ENCODE data around the gene ANXA2. TPM values are rescaled to one million over a fixed set of nuclear protein-coding genes. Genes with fewer than 3 reads are reported as not detected.

ANXA2 gene
- total RNA-seq, 1 experiment from 2014 or later: 1,903 TPM

DNA sequence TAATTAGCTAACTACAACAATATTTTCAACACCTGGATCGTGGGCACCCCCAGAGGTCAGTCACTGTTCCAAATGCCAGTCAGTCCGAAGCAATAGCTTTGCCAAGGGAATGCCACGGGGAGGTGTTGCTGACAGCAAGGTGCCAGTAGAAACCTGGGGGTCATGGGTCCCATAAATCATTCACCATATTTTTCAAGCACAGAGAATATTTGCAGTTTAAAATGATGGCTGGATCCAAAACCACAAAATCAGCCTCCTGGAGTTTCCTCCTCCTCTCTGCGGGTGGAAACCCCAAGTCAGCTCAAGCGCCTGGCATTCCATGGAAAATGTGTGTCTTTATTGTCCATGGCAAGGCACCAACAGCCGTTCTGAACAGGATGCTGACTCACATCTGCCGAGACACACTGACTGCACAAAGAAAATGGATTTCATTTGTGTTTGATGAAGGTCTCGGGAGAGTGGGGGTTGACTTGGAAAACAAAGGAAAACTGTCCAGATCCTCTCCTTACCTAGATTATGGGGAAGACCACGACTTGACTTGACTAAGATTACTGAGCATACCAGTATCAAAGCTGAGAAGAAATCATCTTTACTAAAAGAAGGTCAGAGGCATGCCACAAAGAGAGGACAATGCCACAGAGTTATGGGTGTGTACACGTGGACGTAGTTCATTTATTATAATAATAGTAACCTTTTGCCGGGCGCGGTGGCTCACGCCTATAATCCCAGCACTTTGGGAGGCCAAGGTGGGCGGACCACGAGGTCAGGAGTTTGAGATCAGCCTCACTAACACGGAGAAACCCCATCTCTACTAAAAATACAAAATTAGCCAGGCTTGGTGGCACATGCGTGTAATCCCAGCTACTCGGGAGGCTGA lies 26.4 kb downstream of the ANXA2 start:
- intact Hi-C loops (cut with micrococcal nuclease; ENCODE audit: unreplicated experiment) (no loop called here), in situ Hi-C loops (cut with HindIII; ENCODE audit: low pct_unique_long_range_greater_than_20kb, low sequenced_read_pairs) (no loop called here)
- TF ChIP-seq TCF7L2 (IDR thresholded peaks at IDR 0.05; ENCODE audit: low read depth, low read length) (peak; percentile 91), SIN3A (IDR thresholded peaks at IDR 0.05; ENCODE audit: borderline replicate concordance, insufficient read depth, low read depth, low read length) (no peak; the same call in 1 of the 2 replicates), POLR2AphosphoS5 (IDR thresholded peaks at IDR 0.05; ENCODE audit: low read depth, low read length) (peak; percentile 88; the same call in 1 of the 2 replicates)
- TF ChIP-seq, protein P1, sequence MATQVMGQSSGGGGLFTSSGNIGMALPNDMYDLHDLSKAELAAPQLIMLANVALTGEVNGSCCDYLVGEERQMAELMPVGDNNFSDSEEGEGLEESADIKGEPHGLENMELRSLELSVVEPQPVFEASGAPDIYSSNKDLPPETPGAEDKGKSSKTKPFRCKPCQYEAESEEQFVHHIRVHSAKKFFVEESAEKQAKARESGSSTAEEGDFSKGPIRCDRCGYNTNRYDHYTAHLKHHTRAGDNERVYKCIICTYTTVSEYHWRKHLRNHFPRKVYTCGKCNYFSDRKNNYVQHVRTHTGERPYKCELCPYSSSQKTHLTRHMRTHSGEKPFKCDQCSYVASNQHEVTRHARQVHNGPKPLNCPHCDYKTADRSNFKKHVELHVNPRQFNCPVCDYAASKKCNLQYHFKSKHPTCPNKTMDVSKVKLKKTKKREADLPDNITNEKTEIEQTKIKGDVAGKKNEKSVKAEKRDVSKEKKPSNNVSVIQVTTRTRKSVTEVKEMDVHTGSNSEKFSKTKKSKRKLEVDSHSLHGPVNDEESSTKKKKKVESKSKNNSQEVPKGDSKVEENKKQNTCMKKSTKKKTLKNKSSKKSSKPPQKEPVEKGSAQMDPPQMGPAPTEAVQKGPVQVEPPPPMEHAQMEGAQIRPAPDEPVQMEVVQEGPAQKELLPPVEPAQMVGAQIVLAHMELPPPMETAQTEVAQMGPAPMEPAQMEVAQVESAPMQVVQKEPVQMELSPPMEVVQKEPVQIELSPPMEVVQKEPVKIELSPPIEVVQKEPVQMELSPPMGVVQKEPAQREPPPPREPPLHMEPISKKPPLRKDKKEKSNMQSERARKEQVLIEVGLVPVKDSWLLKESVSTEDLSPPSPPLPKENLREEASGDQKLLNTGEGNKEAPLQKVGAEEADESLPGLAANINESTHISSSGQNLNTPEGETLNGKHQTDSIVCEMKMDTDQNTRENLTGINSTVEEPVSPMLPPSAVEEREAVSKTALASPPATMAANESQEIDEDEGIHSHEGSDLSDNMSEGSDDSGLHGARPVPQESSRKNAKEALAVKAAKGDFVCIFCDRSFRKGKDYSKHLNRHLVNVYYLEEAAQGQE (IDR thresholded peaks at IDR 0.05; ENCODE audit: insufficient read depth in 1 of 2, low read depth in 2 of 2, low read length in 1 of 2): peak in 1 of 2 experiments; percentile 48; a peak in 1 of 4 replicates
- TF ChIP-seq, protein P2, sequence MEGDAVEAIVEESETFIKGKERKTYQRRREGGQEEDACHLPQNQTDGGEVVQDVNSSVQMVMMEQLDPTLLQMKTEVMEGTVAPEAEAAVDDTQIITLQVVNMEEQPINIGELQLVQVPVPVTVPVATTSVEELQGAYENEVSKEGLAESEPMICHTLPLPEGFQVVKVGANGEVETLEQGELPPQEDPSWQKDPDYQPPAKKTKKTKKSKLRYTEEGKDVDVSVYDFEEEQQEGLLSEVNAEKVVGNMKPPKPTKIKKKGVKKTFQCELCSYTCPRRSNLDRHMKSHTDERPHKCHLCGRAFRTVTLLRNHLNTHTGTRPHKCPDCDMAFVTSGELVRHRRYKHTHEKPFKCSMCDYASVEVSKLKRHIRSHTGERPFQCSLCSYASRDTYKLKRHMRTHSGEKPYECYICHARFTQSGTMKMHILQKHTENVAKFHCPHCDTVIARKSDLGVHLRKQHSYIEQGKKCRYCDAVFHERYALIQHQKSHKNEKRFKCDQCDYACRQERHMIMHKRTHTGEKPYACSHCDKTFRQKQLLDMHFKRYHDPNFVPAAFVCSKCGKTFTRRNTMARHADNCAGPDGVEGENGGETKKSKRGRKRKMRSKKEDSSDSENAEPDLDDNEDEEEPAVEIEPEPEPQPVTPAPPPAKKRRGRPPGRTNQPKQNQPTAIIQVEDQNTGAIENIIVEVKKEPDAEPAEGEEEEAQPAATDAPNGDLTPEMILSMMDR (IDR thresholded peaks at IDR 0.05): peak; percentile 42; the same call in 1 of the 2 replicates
- DNase-seq (ENCODE audit: low read depth, low spot score) (peak; percentile 96), ATAC-seq (peak; percentile 67)
- H3K27me3 ChIP-seq (ENCODE audit: control insufficient read depth, insufficient read depth, low read length): no peaks in the 10 kb centered on the region
- peaks cover 8% of the 10 kb centered on the region; the same call in 1 of the 2 replicates for H3K36me3 ChIP-seq (ENCODE audit: control insufficient read depth, insufficient read depth, low read length)
- ChIA-PET POLR2A (interaction anchor here (0.6 kb wide), 1 partner anchor 10 kb away, joined by 3 read pairs; no protein-coding TSS in a partner anchor), CTCF (no interaction called here)
- peak overlapping the region; percentile 100 for H3K27ac ChIP-seq (ENCODE audit: low read length)
- no peak overlapping the region for H3K4me3 ChIP-seq (ENCODE audit: low read depth in 2 of 2, low read length in 2 of 2)
- no TSS peak for BruUV-seq (replicated peaks)
- peaks cover 83% of the 10 kb centered on the region for H3K4me1 ChIP-seq (ENCODE audit: control insufficient read depth, insufficient read depth, low read length)
- no peaks in the 10 kb centered on the region for H3K9me3 ChIP-seq (ENCODE audit: control insufficient read depth, insufficient read depth, low read depth, low read length)

DNA sequence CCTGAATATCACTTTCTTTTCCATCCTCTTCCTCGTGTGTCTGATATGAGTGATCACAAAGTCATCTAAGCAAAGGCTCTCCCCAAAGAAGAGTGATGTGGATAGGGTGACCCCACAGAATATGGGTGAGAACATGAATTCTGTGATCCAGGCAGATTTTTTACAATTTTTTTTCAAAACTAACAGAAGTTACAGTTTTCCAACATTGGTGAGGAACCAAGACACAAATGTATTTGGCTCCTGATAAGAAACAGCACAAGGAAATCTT lies 27.0 kb downstream of the ANXA2 start:
- intact Hi-C loops (cut with micrococcal nuclease; ENCODE audit: unreplicated experiment): no loop called here
- no peak for ATAC-seq
- Histone ChIP-seq H3K27ac (ENCODE audit: low read length) (peak overlapping the region; percentile 100), H3K4me3 (ENCODE audit: low read depth in 2 of 2, low read length in 2 of 2) (no peak overlapping the region), H3K9me3 (ENCODE audit: control insufficient read depth, insufficient read depth, low read depth, low read length) (no peaks in the 10 kb centered on the region), H3K4me1 (ENCODE audit: control insufficient read depth, insufficient read depth, low read length) (peaks cover 77% of the 10 kb centered on the region), H3K36me3 (ENCODE audit: control insufficient read depth, insufficient read depth, low read length) (peaks cover 8% of the 10 kb centered on the region; the same call in 1 of the 2 replicates), H3K27me3 (ENCODE audit: control insufficient read depth, insufficient read depth, low read length) (no peaks in the 10 kb centered on the region)
- TF ChIP-seq SIN3A (IDR thresholded peaks at IDR 0.05; ENCODE audit: borderline replicate concordance, insufficient read depth, low read depth, low read length) (no peak), TCF7L2 (IDR thresholded peaks at IDR 0.05; ENCODE audit: low read depth, low read length) (no peak), POLR2AphosphoS5 (IDR thresholded peaks at IDR 0.05; ENCODE audit: low read depth, low read length) (no peak)
- TF ChIP-seq, protein P2 (IDR thresholded peaks at IDR 0.05): no peak
- TF ChIP-seq, protein P1 (IDR thresholded peaks at IDR 0.05; ENCODE audit: insufficient read depth in 1 of 2, low read depth in 2 of 2, low read length in 1 of 2): no peak
- in situ Hi-C loops (cut with HindIII; ENCODE audit: low pct_unique_long_range_greater_than_20kb, low sequenced_read_pairs): no loop called here
- no TSS peak for BruUV-seq (replicated peaks)
- no peak for DNase-seq (ENCODE audit: low read depth, low spot score)
- ChIA-PET POLR2A (no interaction called here), CTCF (no interaction called here)

Data from Panc1 (cell line).